Measurements from ENCODE around the gene SCN4B.

SCN4B gene

DNA sequence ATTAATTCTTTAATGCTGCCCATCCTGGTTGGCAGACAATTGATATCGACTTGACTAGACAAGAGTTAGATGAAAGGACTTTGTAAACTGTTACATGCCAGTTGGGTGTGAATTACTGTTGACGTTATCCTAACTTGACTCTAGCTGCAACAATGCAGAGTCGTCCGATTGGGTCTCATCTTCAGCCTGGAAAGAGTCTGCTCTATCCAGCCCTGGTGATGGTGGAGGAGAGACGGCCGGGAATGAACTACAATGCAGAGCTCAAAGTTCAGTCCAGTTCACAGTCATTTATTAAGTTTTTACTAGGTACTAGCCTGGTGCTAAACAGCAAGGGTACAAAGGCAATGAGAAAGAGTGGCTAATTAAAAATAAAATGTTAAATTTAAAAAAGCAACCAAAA, 60.9 kb downstream of the SCN4B start:
- no peak for TF ChIP-seq CTCF (IDR thresholded peaks at IDR 0.05; ENCODE audit: borderline replicate concordance, extremely low read depth, low read length, poor library complexity, severe bottlenecking)
- TF ChIP-seq EZH2 (IDR thresholded peaks at IDR 0.05; ENCODE audit: borderline replicate concordance, low read depth, low read length, severe bottlenecking) = no peak
- ATAC-seq (ENCODE audit: insufficient read depth, low read depth) (no peak), DNase-seq (no peak)
- H3K4me2 ChIP-seq (ENCODE audit: insufficient read depth, low read length) = no peak overlapping the region
- no peaks in the 10 kb centered on the region for H3K9me3 ChIP-seq (ENCODE audit: insufficient read depth, low read length, severe bottlenecking)
- no peaks in the 10 kb centered on the region for H4K20me1 ChIP-seq (ENCODE audit: insufficient read depth, low read length)
- H3K4me1 ChIP-seq (ENCODE audit: insufficient read depth, low read length) = no peaks in the 10 kb centered on the region
- H3K27ac ChIP-seq (ENCODE audit: low read length) = no peak overlapping the region
- H3K4me3 ChIP-seq (ENCODE audit: low read depth in 1 of 2, low read length in 2 of 2) = no peak overlapping the region
- no peak overlapping the region for H3K9ac ChIP-seq (ENCODE audit: low read depth, low read length)
- H3K36me3 ChIP-seq (ENCODE audit: insufficient read depth, low read length) = no peaks in the 10 kb centered on the region
- no peaks in the 10 kb centered on the region for H3K79me2 ChIP-seq (ENCODE audit: insufficient read depth, low read length)
- H2AFZ ChIP-seq (ENCODE audit: low read depth, low read length) = no peak overlapping the region
- peaks cover 20% of the 10 kb centered on the region for H3K27me3 ChIP-seq (ENCODE audit: insufficient read depth, low read length, poor library complexity)

- DNase-seq (no peak), ATAC-seq (ENCODE audit: insufficient read depth, low read depth) (no peak)
- TF ChIP-seq CTCF (IDR thresholded peaks at IDR 0.05; ENCODE audit: borderline replicate concordance, extremely low read depth, low read length, poor library complexity, severe bottlenecking) (no peak), EZH2 (IDR thresholded peaks at IDR 0.05; ENCODE audit: borderline replicate concordance, low read depth, low read length, severe bottlenecking) (no peak)
- H2AFZ ChIP-seq (ENCODE audit: low read depth, low read length) = no peak overlapping the region
- no peaks in the 10 kb centered on the region for H3K9me3 ChIP-seq (ENCODE audit: insufficient read depth, low read length, severe bottlenecking)
- H3K9ac ChIP-seq (ENCODE audit: low read depth, low read length) = no peak overlapping the region
- no peak overlapping the region for H3K27ac ChIP-seq (ENCODE audit: low read length)
- H3K4me1 ChIP-seq (ENCODE audit: insufficient read depth, low read length) = no peaks in the 10 kb centered on the region
- H3K79me2 ChIP-seq (ENCODE audit: insufficient read depth, low read length) = no peaks in the 10 kb centered on the region
- no peak overlapping the region for H3K4me2 ChIP-seq (ENCODE audit: insufficient read depth, low read length)
- H3K36me3 ChIP-seq (ENCODE audit: insufficient read depth, low read length) = no peaks in the 10 kb centered on the region
- peaks cover 18% of the 10 kb centered on the region for H3K27me3 ChIP-seq (ENCODE audit: insufficient read depth, low read length, poor library complexity)
- H3K4me3 ChIP-seq (ENCODE audit: low read depth in 1 of 2, low read length in 2 of 2) = no peak overlapping the region
- no peaks in the 10 kb centered on the region for H4K20me1 ChIP-seq (ENCODE audit: insufficient read depth, low read length)
Measured at GRCh38 chr11:118090545-118091162, 62.0 kb downstream of the SCN4B start.

GRCh38 chr11:118088531-118088930, 64.1 kb downstream of the SCN4B start:
- TF ChIP-seq CTCF (IDR thresholded peaks at IDR 0.05; ENCODE audit: borderline replicate concordance, extremely low read depth, low read length, poor library complexity, severe bottlenecking) (no peak), EZH2 (IDR thresholded peaks at IDR 0.05; ENCODE audit: borderline replicate concordance, low read depth, low read length, severe bottlenecking) (no peak)
- DNase-seq (no peak), ATAC-seq (ENCODE audit: insufficient read depth, low read depth) (no peak)
- Histone ChIP-seq H3K4me3 (ENCODE audit: low read depth in 1 of 2, low read length in 2 of 2) (no peak overlapping the region), H4K20me1 (ENCODE audit: insufficient read depth, low read length) (no peaks in the 10 kb centered on the region), H3K27ac (ENCODE audit: low read length) (no peak overlapping the region), H3K27me3 (ENCODE audit: insufficient read depth, low read length, poor library complexity) (peaks cover 14% of the 10 kb centered on the region), H3K9me3 (ENCODE audit: insufficient read depth, low read length, severe bottlenecking) (no peaks in the 10 kb centered on the region), H3K36me3 (ENCODE audit: insufficient read depth, low read length) (no peaks in the 10 kb centered on the region), H3K79me2 (ENCODE audit: insufficient read depth, low read length) (no peaks in the 10 kb centered on the region), H3K4me2 (ENCODE audit: insufficient read depth, low read length) (no peak overlapping the region), H3K4me1 (ENCODE audit: insufficient read depth, low read length) (no peaks in the 10 kb centered on the region), H2AFZ (ENCODE audit: low read depth, low read length) (no peak overlapping the region), H3K9ac (ENCODE audit: low read depth, low read length) (no peak overlapping the region)

Measured in DND-41 (cell line).